Gastroesophageal sphincter (tissue), 4 donors: ENCODE data around the gene ZNF135. TPM values are rescaled to one million over a fixed set of nuclear protein-coding genes. Genes with fewer than 3 reads are reported as not detected.
A peak's percentile ranks its signal among the peaks of the same experiment; 100 is the strongest.

ENCODE experiments used
- ATAC-seq: fragments of 150-250 bp; one replicate; pipeline ENCODE4 v1.9.1; 2016; ENCODE audit warnings: mild to moderate bottlenecking, moderate library complexity
- H3K27ac ChIP-seq, 4 donors: fragments of 200-600 bp; sonication (generic) in 3 of 4; 1 replicate in 3 of 4; 2 replicates in 1 of 4; pipeline ENCODE4 v1.5.1; 2016 to 2019
- H3K27me3 ChIP-seq: fragments of 200-600 bp; sonication (generic); one replicate; pipeline ENCODE4 v1.5.1; 2019
- H3K36me3 ChIP-seq, 2 donors: fragments of 200-600 bp; sonication (generic); one replicate each; pipeline ENCODE4 v1.5.1; 2019; ENCODE audit warnings: control low read depth in 1 of 2
- H3K4me1 ChIP-seq, 3 donors: fragments of 200-600 bp; sonication (generic); 1 replicate in 2 of 3; 2 replicates in 1 of 3; pipeline ENCODE4 v1.5.1; 2016 to 2019; ENCODE audit warnings: control low read depth in 2 of 3
- H3K4me3 ChIP-seq, 2 donors: fragments of 200-600 bp; sonication (generic); one replicate each; pipeline ENCODE4 v1.5.1; 2019; ENCODE audit warnings: mild to moderate bottlenecking in 1 of 2, moderate library complexity in 1 of 2
- H3K9me3 ChIP-seq, 3 donors: fragments of 200-600 bp; sonication (generic); one replicate each; pipeline ENCODE4 v1.5.1; 2017 to 2019; ENCODE audit warnings: control low read depth in 2 of 3
- EP300 ChIP-seq: sonication (generic); formaldehyde crosslinking; IDR thresholded peaks from one replicate; pipeline ENCODE4 v1.6.1; 2017; ENCODE audit warnings: antibody characterized with exemption, mild to moderate bottlenecking
- POLR2A ChIP-seq, 2 donors: fragments of 450-650 bp; IDR thresholded peaks; one replicate each; pipeline ENCODE4 v1.6.1; 2017; ENCODE audit warnings: antibody characterized with exemption in 2 of 2, mild to moderate bottlenecking in 2 of 2, moderate library complexity in 1 of 2
- POLR2AphosphoS5 ChIP-seq: sonication (generic); formaldehyde crosslinking; IDR thresholded peaks from one replicate; pipeline ENCODE4 v1.6.1; 2017; ENCODE audit warnings: antibody characterized with exemption
- WGBS, 2 donors: methylation state at CpG; one replicate each; pipeline ENCODE4 v1.1.5; 2018; ENCODE audit warnings: low coverage in 1 of 2; 5-methylcytosine and 5-hydroxymethylcytosine counted together
- total RNA-seq, 4 donors: library from RNA; depleted of rRNA; stranded (reverse); fragments of >200 nt; gene quantifications; one replicate each; pipeline ENCODE4 v1.1.0, GENCODE V29; 2016
- TF ChIP-seq, protein P1 (sequence below), 4 experiments: fragments of 200-600 bp in 2 of 4; fragments of 450-650 bp in 2 of 4; sonication (generic) in 1 of 4; IDR thresholded peaks; one replicate each; pipeline ENCODE4 v1.5.1; 2017 to 2019; ENCODE audit warnings: antibody characterized with exemption in 4 of 4, mild to moderate bottlenecking in 2 of 4, moderate library complexity in 2 of 4

Gene ZNF135
- 1 to 10 TPM; 5.8 to 9.0 (median 7.5) TPM for total RNA-seq

- H3K4me1 ChIP-seq: peaks cover 0 to 41% (median 0%) of the 10 kb centered on the region in 3 donors
- peak within 1 kb of the TSS; percentile 79 to 95 (median 92) for H3K27ac ChIP-seq
- H3K4me3 ChIP-seq: peak within 1 kb of the TSS; percentile 58 to 71
- peaks cover 0 to 50% (median 0%) of the 10 kb centered on the region in 3 donors for H3K9me3 ChIP-seq
- WGBS, 2 donors: no CpG with 5 or more reads among the region's 62 CpGs
- TF ChIP-seq EP300 (no peak), POLR2AphosphoS5 (peak; percentile 76), POLR2A (IDR thresholded peaks at IDR 0.05) (peak; percentile 50 to 59)
- TF ChIP-seq, protein P1, sequence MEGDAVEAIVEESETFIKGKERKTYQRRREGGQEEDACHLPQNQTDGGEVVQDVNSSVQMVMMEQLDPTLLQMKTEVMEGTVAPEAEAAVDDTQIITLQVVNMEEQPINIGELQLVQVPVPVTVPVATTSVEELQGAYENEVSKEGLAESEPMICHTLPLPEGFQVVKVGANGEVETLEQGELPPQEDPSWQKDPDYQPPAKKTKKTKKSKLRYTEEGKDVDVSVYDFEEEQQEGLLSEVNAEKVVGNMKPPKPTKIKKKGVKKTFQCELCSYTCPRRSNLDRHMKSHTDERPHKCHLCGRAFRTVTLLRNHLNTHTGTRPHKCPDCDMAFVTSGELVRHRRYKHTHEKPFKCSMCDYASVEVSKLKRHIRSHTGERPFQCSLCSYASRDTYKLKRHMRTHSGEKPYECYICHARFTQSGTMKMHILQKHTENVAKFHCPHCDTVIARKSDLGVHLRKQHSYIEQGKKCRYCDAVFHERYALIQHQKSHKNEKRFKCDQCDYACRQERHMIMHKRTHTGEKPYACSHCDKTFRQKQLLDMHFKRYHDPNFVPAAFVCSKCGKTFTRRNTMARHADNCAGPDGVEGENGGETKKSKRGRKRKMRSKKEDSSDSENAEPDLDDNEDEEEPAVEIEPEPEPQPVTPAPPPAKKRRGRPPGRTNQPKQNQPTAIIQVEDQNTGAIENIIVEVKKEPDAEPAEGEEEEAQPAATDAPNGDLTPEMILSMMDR (IDR thresholded peaks at IDR 0.05): peak in 1 of 4 experiments; percentile 13
- peaks cover 0 to 28% of the 10 kb centered on the region in 2 donors for H3K36me3 ChIP-seq
- peak; percentile 97 for ATAC-seq
- H3K27me3 ChIP-seq: no peaks in the 10 kb centered on the region
Observed at GRCh38 chr19:58059003-58059670, at the start of gene ZNF135. Gene ZNF135, plus strand, starts transcription at chr19:58059282. Its CDS starts 721 bp downstream, at chr19:58060003.

GRCh38 chr19:58009301-58009665 is 49.8 kb upstream of the ZNF135 start:
- H3K4me3 ChIP-seq: peak overlapping the region in 1 of 2 donors; percentile 59
- ATAC-seq: peak; percentile 17
- no peaks in the 10 kb centered on the region for H3K27me3 ChIP-seq
- H3K36me3 ChIP-seq: peaks cover 0 to 34% of the 10 kb centered on the region in 2 donors
- H3K4me1 ChIP-seq: peaks cover 0 to 30% (median 0%) of the 10 kb centered on the region in 3 donors
- no peak for TF ChIP-seq EP300
- TF ChIP-seq POLR2AphosphoS5: no peak
- no peak for TF ChIP-seq POLR2A (IDR thresholded peaks at IDR 0.05)
- TF ChIP-seq, protein P1 (IDR thresholded peaks at IDR 0.05): no peak
- peak overlapping the region in 2 of 4 donors; percentile 81 to 91 for H3K27ac ChIP-seq
- H3K9me3 ChIP-seq: peaks cover 0 to 80% (median 0%) of the 10 kb centered on the region in 3 donors
- WGBS, 2 donors: 0% methylated on average over 2 of the region's 21 CpGs; no CpG with 5 or more reads in 1 of the 2 donors

GRCh38 chr19:58009666-58010301 is 49.3 kb upstream of the ZNF135 start:
- peak overlapping the region; percentile 3 to 59 for H3K4me3 ChIP-seq
- ATAC-seq: peak; percentile 96
- H3K4me1 ChIP-seq: peaks cover 0 to 25% (median 0%) of the 10 kb centered on the region in 3 donors
- 27 to 40% methylated on average over 1 to 3 of the region's 41 CpGs for WGBS, 2 donors
- peaks cover 0 to 29% of the 10 kb centered on the region in 2 donors for H3K36me3 ChIP-seq
- H3K9me3 ChIP-seq: peaks cover 0 to 75% (median 0%) of the 10 kb centered on the region in 3 donors
- no peaks in the 10 kb centered on the region for H3K27me3 ChIP-seq
- H3K27ac ChIP-seq: peak overlapping the region in 3 of 4 donors; percentile 72 to 91 (median 81)
- TF ChIP-seq POLR2AphosphoS5 (peak; percentile 41), EP300 (no peak), POLR2A (IDR thresholded peaks at IDR 0.05) (peak in 1 of 2 donors; percentile 16)
- TF ChIP-seq, protein P1 (IDR thresholded peaks at IDR 0.05): peak in 1 of 4 experiments; percentile 25

DNA sequence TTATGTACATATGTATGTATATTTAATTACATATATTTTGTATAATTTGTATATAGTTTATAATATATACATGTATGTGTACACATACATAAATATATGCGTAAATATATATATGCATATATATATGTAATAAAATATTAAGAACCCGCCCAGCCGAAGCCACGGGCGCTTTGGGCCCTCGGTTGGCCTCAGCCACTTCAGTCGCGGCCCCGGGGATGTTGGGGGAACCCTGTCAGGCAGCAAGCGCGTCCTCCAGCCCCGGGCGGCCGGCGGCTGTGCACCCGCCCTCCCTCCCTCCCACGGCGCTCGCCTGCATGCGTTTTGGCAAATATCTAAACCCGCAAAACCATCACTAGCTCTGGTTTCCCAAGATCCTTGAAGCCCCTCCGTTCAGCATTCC is 48.6 kb upstream of the ZNF135 start:
- WGBS, 2 donors: 33 to 63% methylated on average over 18 to 19 of the region's 22 CpGs
- Histone ChIP-seq H3K4me3 (peak overlapping the region in 1 of 2 donors; percentile 59), H3K27me3 (no peaks in the 10 kb centered on the region), H3K36me3 (peaks cover 0 to 21% of the 10 kb centered on the region in 2 donors), H3K9me3 (peaks cover 0 to 68% (median 0%) of the 10 kb centered on the region in 3 donors), H3K27ac (peak overlapping the region in 1 of 4 donors; percentile 91), H3K4me1 (peaks cover 0 to 23% (median 0%) of the 10 kb centered on the region in 3 donors)
- TF ChIP-seq EP300: no peak
- TF ChIP-seq, protein P1 (IDR thresholded peaks at IDR 0.05): no peak
- TF ChIP-seq POLR2A (IDR thresholded peaks at IDR 0.05): no peak
- no peak for TF ChIP-seq POLR2AphosphoS5
- ATAC-seq: no peak
